ENCODE measurements around the gene NLRX1. TPM values are rescaled to one million over a fixed set of nuclear protein-coding genes. Genes with fewer than 3 reads are reported as not detected.
"Not testable (repeated sequence)": the region's sequence is repeated elsewhere in the genome, so short reads cannot be mapped to it uniquely, and the experiment has no call there.

The NLRX1 gene
- total RNA-seq, 1 donor from 2014 or later: 10.6 TPM

GRCh38 chr11:119156496-119156895 lies 12.0 kb upstream of the NLRX1 start:
- H3K36me3 ChIP-seq (ENCODE audit: control insufficient read depth, insufficient read depth, low read length): no peaks in the 10 kb centered on the region
- no peak for TF ChIP-seq CTCF (IDR thresholded peaks at IDR 0.05; ENCODE audit: insufficient read depth, low read length, poor library complexity, severe bottlenecking)
- H3K4me3 ChIP-seq (ENCODE audit: low read depth, low read length): no peak overlapping the region
- H3K27me3 ChIP-seq (ENCODE audit: control insufficient read depth, insufficient read depth, low read length): peaks cover 14% of the 10 kb centered on the region
- no peak for DNase-seq (ENCODE audit: low read depth)

- no peak overlapping the region for H3K4me3 ChIP-seq (ENCODE audit: low read depth, low read length)
- DNase-seq (ENCODE audit: low read depth): no peak
- H3K36me3 ChIP-seq (ENCODE audit: control insufficient read depth, insufficient read depth, low read length): no peaks in the 10 kb centered on the region
- no peak for TF ChIP-seq CTCF (IDR thresholded peaks at IDR 0.05; ENCODE audit: insufficient read depth, low read length, poor library complexity, severe bottlenecking)
- H3K27me3 ChIP-seq (ENCODE audit: control insufficient read depth, insufficient read depth, low read length): peaks cover 12% of the 10 kb centered on the region
Observed at GRCh38 chr11:119157063-119157462, 11.5 kb upstream of the NLRX1 start.

- H3K4me3 ChIP-seq (ENCODE audit: low read depth, low read length): no peak overlapping the region
Observed at GRCh38 chr11:119158467-119158866, 10.1 kb upstream of the NLRX1 start.

GRCh38 chr11:119160151-119160550 lies 8.4 kb upstream of the NLRX1 start:
- DNase-seq (ENCODE audit: low read depth): no peak
- Histone ChIP-seq H3K36me3 (ENCODE audit: control insufficient read depth, insufficient read depth, low read length) (no peaks in the 10 kb centered on the region), H3K4me3 (ENCODE audit: low read depth, low read length) (no peak overlapping the region), H3K27me3 (ENCODE audit: control insufficient read depth, insufficient read depth, low read length) (peaks cover 3% of the 10 kb centered on the region)
- no peak for TF ChIP-seq CTCF (IDR thresholded peaks at IDR 0.05; ENCODE audit: insufficient read depth, low read length, poor library complexity, severe bottlenecking)

More at GRCh38 chr11:119158467-119158866, 10.1 kb upstream of the NLRX1 start:
- Histone ChIP-seq H3K36me3 (ENCODE audit: control insufficient read depth, insufficient read depth, low read length) (no peaks in the 10 kb centered on the region), H3K27me3 (ENCODE audit: control insufficient read depth, insufficient read depth, low read length) (peaks cover 12% of the 10 kb centered on the region)
- no peak for TF ChIP-seq CTCF (IDR thresholded peaks at IDR 0.05; ENCODE audit: insufficient read depth, low read length, poor library complexity, severe bottlenecking)
- no peak for DNase-seq (ENCODE audit: low read depth)

- no peak for DNase-seq (ENCODE audit: low read depth)
- Histone ChIP-seq H3K27me3 (ENCODE audit: control insufficient read depth, insufficient read depth, low read length) (no peaks in the 10 kb centered on the region), H3K4me3 (ENCODE audit: low read depth, low read length) (no peak overlapping the region), H3K36me3 (ENCODE audit: control insufficient read depth, insufficient read depth, low read length) (no peaks in the 10 kb centered on the region)
- TF ChIP-seq CTCF (IDR thresholded peaks at IDR 0.05; ENCODE audit: insufficient read depth, low read length, poor library complexity, severe bottlenecking): no peak
Observed at GRCh38 chr11:119161871-119162270, 6.7 kb upstream of the NLRX1 start.

GRCh38 chr11:119166368-119167076 lies 2.0 kb upstream of the NLRX1 start:
- H3K4me3 ChIP-seq (ENCODE audit: low read depth, low read length): no peak overlapping the region
- peak; percentile 72 for DNase-seq (ENCODE audit: low read depth)
- no peaks in the 10 kb centered on the region for H3K27me3 ChIP-seq (ENCODE audit: control insufficient read depth, insufficient read depth, low read length)
- no peaks in the 10 kb centered on the region for H3K36me3 ChIP-seq (ENCODE audit: control insufficient read depth, insufficient read depth, low read length)
- TF ChIP-seq CTCF (IDR thresholded peaks at IDR 0.05; ENCODE audit: insufficient read depth, low read length, poor library complexity, severe bottlenecking): no peak

GRCh38 chr11:119167077-119167458 lies 1.5 kb upstream of the NLRX1 start:
- not testable (repeated sequence) for H3K36me3 ChIP-seq (ENCODE audit: control insufficient read depth, insufficient read depth, low read length); H3K4me3 ChIP-seq (ENCODE audit: low read depth, low read length); H3K27me3 ChIP-seq (ENCODE audit: control insufficient read depth, insufficient read depth, low read length); DNase-seq (ENCODE audit: low read depth)
